Esophagus squamous epithelium (tissue), 5 donors: ENCODE measurements around the gene MS4A7. TPM values are rescaled to one million over a fixed set of nuclear protein-coding genes. Genes with fewer than 3 reads are reported as not detected.
A peak's percentile ranks its signal among the peaks of the same experiment; 100 is the strongest.

Experiments used
- DNase-seq: peaks from one replicate; lab custom pipeline; 2025; lab: John Stamatoyannopoulos, UW
- H3K27ac ChIP-seq, 4 donors: fragments of 200-600 bp; sonication (generic); one replicate each; pipeline ENCODE4 v1.5.1; 2016 to 2019; ENCODE audit warnings: mild to moderate bottlenecking in 1 of 4
- H3K27me3 ChIP-seq, 4 donors: fragments of 200-600 bp; sonication (generic); 1 replicate in 3 of 4; 2 replicates in 1 of 4; pipeline versions ENCODE4 v1.5.1 to v1.6.0; 2017 to 2021; ENCODE audit warnings: antibody characterized with exemption in 1 of 4
- H3K36me3 ChIP-seq, 3 donors: fragments of 200-600 bp; sonication (generic); one replicate each; pipeline ENCODE4 v1.5.1; 2016 to 2019
- H3K4me1 ChIP-seq, 3 donors: fragments of 200-600 bp; sonication (generic); one replicate each; pipeline ENCODE4 v1.5.1; 2017 to 2019
- H3K4me3 ChIP-seq, 4 donors: fragments of 200-600 bp; sonication (generic); 1 replicate in 3 of 4; 2 replicates in 1 of 4; pipeline ENCODE4 v1.5.1; 2016 to 2019; ENCODE audit warnings: mild to moderate bottlenecking in 2 of 4, moderate library complexity in 1 of 4
- H3K9me3 ChIP-seq, 3 donors: fragments of 200-600 bp; sonication (generic); one replicate each; pipeline ENCODE4 v1.5.1; 2016 to 2019
- CTCF ChIP-seq, 6 experiments: fragments of 450-650 bp in 4 of 6; fragments of 200-600 bp in 2 of 6; sonication (generic) in 2 of 6; IDR thresholded peaks; one replicate each; pipeline ENCODE4 v1.5.1; 2016 to 2019; ENCODE audit warnings: antibody characterized with exemption in 6 of 6, mild to moderate bottlenecking in 4 of 6, moderate library complexity in 4 of 6
- POLR2A ChIP-seq, 4 donors: fragments of 450-650 bp; IDR thresholded peaks; one replicate each; pipeline ENCODE4 v1.6.1; 2017; ENCODE audit warnings: antibody characterized with exemption in 4 of 4, mild to moderate bottlenecking in 4 of 4, moderate library complexity in 3 of 4
- WGBS, 2 donors: methylation state at CpG; one replicate each; pipeline ENCODE4 v1.1.5; 2018; 5-methylcytosine and 5-hydroxymethylcytosine counted together
- intact Hi-C: fragments of 100-400 bp; cut with DNase I; formaldehyde crosslinking; loops from one replicate; pipeline ENCODE4 v1.15.0; 2022
- total RNA-seq, 4 donors: library from RNA; depleted of rRNA; stranded (reverse); fragments of >200 nt; gene quantifications; one replicate each; pipeline ENCODE4 v1.1.0, GENCODE V29; 2016
- donor health status: DM: yes; HTN: yes; CAD: no.

The MS4A7 gene
- total RNA-seq: 10 to 100 TPM in 2 of 4 donors, 1 to 10 TPM in 2; 3.8 to 23.5 (median 10.3) TPM

- intact Hi-C loops: no loop called here
- H3K4me1 ChIP-seq: no peaks in the 10 kb centered on the region
- WGBS, 2 donors: 22 to 25% methylated on average over 3 of the region's 3 CpGs
- peak within 1 kb of the TSS in 3 of 4 donors; percentile 11 to 68 (median 25) for H3K27ac ChIP-seq
- peak within 1 kb of the TSS in 3 of 4 donors; percentile 7 to 47 (median 20) for H3K4me3 ChIP-seq
- no peaks in the 10 kb centered on the region for H3K9me3 ChIP-seq
- no peak for DNase-seq
- TF ChIP-seq POLR2A (IDR thresholded peaks at IDR 0.05) (peak in 2 of 4 donors; percentile 52 to 69), CTCF (IDR thresholded peaks at IDR 0.05) (no peak)
- no peaks in the 10 kb centered on the region for H3K36me3 ChIP-seq
- no peaks in the 10 kb centered on the region for H3K27me3 ChIP-seq
Observed at GRCh38 chr11:60378354-60378753, at the start of gene MS4A7. TSS of gene MS4A7 (plus strand) at chr11:60378532. CDS start at chr11:60383142, 4,610 bp downstream.

GRCh38 chr11:60332846-60333245 lies 45.5 kb upstream of the MS4A7 start:
- 39 to 64% methylated on average over 3 of the region's 3 CpGs for WGBS, 2 donors
- Histone ChIP-seq H3K4me1 (no peaks in the 10 kb centered on the region), H3K27ac (no peak overlapping the region), H3K36me3 (no peaks in the 10 kb centered on the region), H3K27me3 (no peaks in the 10 kb centered on the region), H3K9me3 (no peaks in the 10 kb centered on the region), H3K4me3 (no peak overlapping the region)
- no peak for DNase-seq
- TF ChIP-seq POLR2A (IDR thresholded peaks at IDR 0.05): no peak
- no peak for TF ChIP-seq CTCF (IDR thresholded peaks at IDR 0.05)
- intact Hi-C loops: no loop called here

GRCh38 chr11:60334005-60334620 lies 44.2 kb upstream of the MS4A7 start:
- H3K36me3 ChIP-seq: no peaks in the 10 kb centered on the region
- H3K27me3 ChIP-seq: no peaks in the 10 kb centered on the region
- DNase-seq: no peak
- H3K4me3 ChIP-seq: no peak overlapping the region
- H3K4me1 ChIP-seq: no peaks in the 10 kb centered on the region
- 0 to 18% methylated on average over 1 to 2 of the region's 2 CpGs for WGBS, 2 donors
- intact Hi-C loops: no loop called here
- peak overlapping the region in 1 of 4 donors; percentile 28 for H3K27ac ChIP-seq
- no peak for TF ChIP-seq POLR2A (IDR thresholded peaks at IDR 0.05)
- TF ChIP-seq CTCF (IDR thresholded peaks at IDR 0.05): peak; percentile 32 to 65 (median 56)
- H3K9me3 ChIP-seq: no peaks in the 10 kb centered on the region

- Histone ChIP-seq H3K36me3 (no peaks in the 10 kb centered on the region), H3K4me1 (no peaks in the 10 kb centered on the region), H3K27ac (no peak overlapping the region), H3K9me3 (no peaks in the 10 kb centered on the region), H3K27me3 (no peaks in the 10 kb centered on the region), H3K4me3 (no peak overlapping the region)
- 82 to 89% methylated on average over 7 of the region's 7 CpGs for WGBS, 2 donors
- intact Hi-C loops: no loop called here
- TF ChIP-seq CTCF (IDR thresholded peaks at IDR 0.05) (no peak), POLR2A (IDR thresholded peaks at IDR 0.05) (no peak)
- DNase-seq: no peak
Observed at GRCh38 chr11:60336767-60337391, 41.5 kb upstream of the MS4A7 start.

- no peak for DNase-seq
- no peaks in the 10 kb centered on the region for H3K36me3 ChIP-seq
- no peak overlapping the region for H3K27ac ChIP-seq
- no peaks in the 10 kb centered on the region for H3K4me1 ChIP-seq
- TF ChIP-seq POLR2A (IDR thresholded peaks at IDR 0.05) (no peak), CTCF (IDR thresholded peaks at IDR 0.05) (no peak)
- H3K4me3 ChIP-seq: no peak overlapping the region
- H3K9me3 ChIP-seq: no peaks in the 10 kb centered on the region
- WGBS, 2 donors: 33 to 53% methylated on average over 2 of the region's 2 CpGs
- no peaks in the 10 kb centered on the region for H3K27me3 ChIP-seq
- intact Hi-C loops: no loop called here
Observed at GRCh38 chr11:60338053-60338452, 40.3 kb upstream of the MS4A7 start.
